Activated CD4-positive, alpha-beta T cell treated with anti-CD3 and anti-CD28 coated beads, Interleukin-2, amount 10 ng/mL, durations not matched to agents 7 days and 5 days (primary cell): ENCODE data around the gene PSG4. TPM values are rescaled to one million over a fixed set of nuclear protein-coding genes. Genes with fewer than 3 reads are reported as not detected.
"Not testable (repeated sequence)": the region's sequence is repeated elsewhere in the genome, so short reads cannot be mapped to it uniquely, and the experiment has no call there.

Source experiments
- CTCF ChIA-PET: fragments of 350-600 bp; sonication (Branson Sonifier 250); formaldehyde crosslinking; loops from one replicate; lab custom pipeline; 2021; ENCODE audit warnings: antibody characterized with exemption; lab: Charles Lee
- POLR2A ChIA-PET: fragments of 350-600 bp; sonication (Branson Sonifier 250); formaldehyde crosslinking; loops from one replicate; lab custom pipeline; 2021; ENCODE audit warnings: antibody characterized with exemption; lab: Charles Lee
- DNase-seq: peaks from one replicate; pipeline ENCODE4 v3.0.0-alpha.2; 2020
- H3K27ac Mint-ChIP-seq: one replicate; pipeline ENCODE4 v1.8.0; 2021; ENCODE audit warnings: mild to moderate bottlenecking, moderate library complexity, mixed read lengths
- H3K27me3 Mint-ChIP-seq: one replicate; pipeline ENCODE4 v1.8.0; 2021; ENCODE audit warnings: mixed read lengths
- H3K36me3 Mint-ChIP-seq: one replicate; pipeline ENCODE4 v1.8.0; 2021; ENCODE audit warnings: low read depth, mixed read lengths
- H3K4me1 Mint-ChIP-seq: one replicate; pipeline ENCODE4 v1.8.0; 2021; ENCODE audit warnings: mixed read lengths
- H3K4me3 Mint-ChIP-seq: one replicate; pipeline ENCODE4 v1.8.0; 2021; ENCODE audit warnings: mild to moderate bottlenecking, moderate library complexity, mixed read lengths
- H3K9me3 Mint-ChIP-seq: one replicate; pipeline ENCODE4 v1.8.0; 2021; ENCODE audit warnings: mixed read lengths
- total RNA-seq, 2 experiments: library from RNA; stranded (reverse); gene quantifications; one replicate each; pipeline ENCODE4 v1.2.3, GENCODE V29; 2021

Gene PSG4
- total RNA-seq, 2 experiments from 2014 or later, result not detected

DNA sequence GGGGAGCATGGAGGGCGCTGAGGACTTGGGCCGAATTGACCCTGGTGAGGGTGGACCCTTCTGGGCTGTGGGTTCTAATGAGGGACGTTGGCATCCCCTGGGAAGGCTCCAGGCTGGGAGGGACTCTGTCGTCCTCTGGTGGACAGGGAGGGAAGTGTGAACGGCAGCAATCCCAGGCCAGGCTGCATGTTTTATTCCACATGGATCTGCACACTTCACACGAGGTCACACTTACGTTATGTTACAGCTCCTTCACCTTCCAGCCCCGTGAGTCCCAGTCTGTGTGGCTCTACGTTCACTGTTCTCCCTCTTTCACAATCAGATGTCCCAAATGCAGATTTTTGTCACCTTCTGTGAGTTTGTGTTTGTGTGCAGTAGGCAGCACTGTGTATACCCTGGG lies 17.3 kb downstream of the PSG4 start:
- H3K4me3 Mint-ChIP-seq, POLR2A ChIA-PET, CTCF ChIA-PET, H3K36me3 Mint-ChIP-seq, H3K27ac Mint-ChIP-seq, DNase-seq, H3K27me3 Mint-ChIP-seq, H3K4me1 Mint-ChIP-seq, H3K9me3 Mint-ChIP-seq: not testable (repeated sequence)

DNA sequence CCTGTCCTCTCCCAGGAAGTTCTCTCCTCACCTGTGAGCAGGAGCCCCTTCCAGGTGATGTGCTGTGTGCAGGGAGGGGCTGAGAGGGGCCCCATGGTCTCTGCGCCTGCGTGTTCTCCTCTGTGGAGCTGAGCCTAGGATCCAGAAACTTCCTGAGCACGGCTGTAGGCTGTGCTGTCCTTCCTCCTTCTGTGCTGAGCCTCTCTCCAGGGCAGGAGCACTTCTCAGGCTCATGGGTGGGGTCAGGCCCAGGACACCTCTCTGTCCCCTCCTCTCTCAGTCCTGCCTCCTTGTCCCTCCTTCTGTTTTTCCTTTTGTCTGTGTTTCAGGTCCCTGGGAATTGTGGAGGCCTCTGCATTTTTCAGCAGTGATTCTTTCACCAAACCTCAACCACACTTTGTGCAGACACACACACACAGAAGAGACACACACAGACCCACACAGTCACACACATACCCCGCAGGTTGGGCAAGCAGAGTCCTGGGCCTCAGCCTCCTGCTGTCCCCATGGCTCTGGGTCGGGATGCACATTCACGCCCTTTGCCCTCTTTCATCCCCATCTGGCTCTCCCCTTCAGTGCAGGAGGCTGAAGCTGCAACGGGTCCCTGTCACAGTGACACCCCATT lies 19.0 kb downstream of the PSG4 start, which contains the start of gene PSG5:
Gene PSG5 (minus strand): TSS at position 226 of the 625 bp plus-strand sequence. CDS start 131 bp downstream, at position 95.
- H3K27ac Mint-ChIP-seq, H3K27me3 Mint-ChIP-seq, H3K4me3 Mint-ChIP-seq, H3K9me3 Mint-ChIP-seq, CTCF ChIA-PET, POLR2A ChIA-PET, DNase-seq, H3K4me1 Mint-ChIP-seq, H3K36me3 Mint-ChIP-seq: not testable (repeated sequence)

DNA sequence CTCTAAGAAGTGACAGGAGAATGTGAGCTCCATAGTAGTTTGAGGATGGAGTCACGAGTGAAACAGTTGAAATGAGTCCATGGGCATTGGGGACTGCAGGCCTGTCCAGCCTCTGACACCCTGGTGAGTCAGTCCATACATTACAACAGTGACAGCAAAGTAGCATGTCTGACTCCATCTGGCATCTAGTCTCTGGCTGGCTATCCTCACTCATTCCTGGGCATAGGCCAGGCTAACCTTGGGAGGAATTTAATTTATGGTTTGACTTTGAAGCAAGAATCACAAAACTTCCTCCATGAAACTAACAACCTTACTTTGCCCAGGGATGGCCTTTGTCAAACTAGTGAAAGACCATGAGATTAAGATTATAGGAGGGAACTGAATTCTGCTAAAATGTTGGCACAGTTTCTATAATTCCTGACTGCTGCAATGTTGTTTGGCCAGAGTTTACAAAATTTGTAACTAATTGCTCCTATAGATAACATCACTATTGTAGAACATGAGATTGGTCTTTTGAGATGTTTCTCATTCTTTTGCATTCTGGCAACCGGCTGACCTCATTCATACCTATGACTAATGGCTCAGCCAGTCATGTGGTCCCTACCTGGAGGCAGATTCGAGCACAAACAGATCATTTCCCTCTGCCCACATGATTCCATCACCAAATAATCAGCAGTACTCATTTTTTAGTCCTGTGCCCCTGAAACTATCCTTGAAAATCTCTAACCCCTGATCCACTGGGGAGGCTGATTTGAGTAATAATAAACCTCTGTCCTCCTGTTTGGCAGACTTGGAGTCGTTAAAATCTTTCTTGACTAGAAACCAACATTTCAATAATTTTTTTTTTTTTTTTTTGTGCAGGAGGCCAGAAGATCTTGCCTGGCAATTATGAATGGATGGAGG lies 23.3 kb downstream of the PSG4 start:
- H3K27me3 Mint-ChIP-seq, CTCF ChIA-PET, H3K36me3 Mint-ChIP-seq, H3K4me3 Mint-ChIP-seq, H3K4me1 Mint-ChIP-seq, H3K9me3 Mint-ChIP-seq, H3K27ac Mint-ChIP-seq, POLR2A ChIA-PET, DNase-seq: not testable (repeated sequence)

DNA sequence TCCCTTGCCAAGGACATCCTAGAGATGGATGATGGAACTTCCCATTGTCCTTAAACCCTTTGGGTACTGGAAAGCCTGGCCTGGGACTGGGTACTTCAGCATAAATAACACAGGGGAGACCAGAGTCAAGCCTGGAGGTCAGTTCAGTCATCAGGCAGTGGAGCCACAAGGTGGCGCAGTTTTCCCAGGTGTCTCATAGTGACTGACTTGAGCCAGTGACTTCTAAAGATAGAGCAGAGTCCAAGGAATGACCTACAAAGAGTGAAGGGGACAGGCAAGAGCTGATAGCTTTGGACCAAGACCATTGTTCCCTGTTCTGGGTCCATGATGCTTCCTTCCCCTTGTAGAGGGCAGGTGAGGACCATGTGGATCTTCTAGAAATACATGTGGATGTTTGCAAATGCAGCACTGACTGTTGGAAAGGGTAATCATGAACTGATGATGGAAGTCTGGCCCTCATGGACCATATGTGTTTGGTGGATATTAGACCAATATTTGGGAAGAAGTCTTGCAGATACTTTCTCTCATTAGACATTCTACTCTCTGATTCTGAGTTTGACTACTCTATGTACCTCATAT lies 25.8 kb downstream of the PSG4 start:
- CTCF ChIA-PET, H3K9me3 Mint-ChIP-seq, DNase-seq, H3K27ac Mint-ChIP-seq, POLR2A ChIA-PET, H3K36me3 Mint-ChIP-seq, H3K4me1 Mint-ChIP-seq, H3K27me3 Mint-ChIP-seq, H3K4me3 Mint-ChIP-seq: not testable (repeated sequence)

DNA sequence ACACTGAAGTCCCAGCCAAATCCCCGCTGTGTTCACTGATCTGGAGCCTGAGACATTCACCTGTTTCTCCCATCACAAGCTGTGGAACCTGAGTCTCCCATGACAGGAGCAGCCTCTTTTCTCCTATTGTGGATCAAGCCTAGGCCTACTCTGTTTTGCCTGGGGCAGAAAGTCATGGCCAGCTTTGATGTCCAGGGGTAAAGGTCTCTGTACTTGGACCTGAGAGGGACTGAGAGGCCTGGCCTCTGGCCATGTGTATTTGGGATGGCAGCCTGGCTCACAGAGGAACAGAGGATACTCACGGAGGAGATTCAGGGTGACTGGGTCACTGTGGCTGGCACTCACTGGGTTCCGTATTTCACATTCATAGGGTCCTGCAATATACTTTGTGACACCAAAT lies 26.9 kb downstream of the PSG4 start:
- H3K9me3 Mint-ChIP-seq, POLR2A ChIA-PET, H3K27ac Mint-ChIP-seq, CTCF ChIA-PET, H3K27me3 Mint-ChIP-seq, H3K4me1 Mint-ChIP-seq, H3K4me3 Mint-ChIP-seq, DNase-seq, H3K36me3 Mint-ChIP-seq: not testable (repeated sequence)

DNA sequence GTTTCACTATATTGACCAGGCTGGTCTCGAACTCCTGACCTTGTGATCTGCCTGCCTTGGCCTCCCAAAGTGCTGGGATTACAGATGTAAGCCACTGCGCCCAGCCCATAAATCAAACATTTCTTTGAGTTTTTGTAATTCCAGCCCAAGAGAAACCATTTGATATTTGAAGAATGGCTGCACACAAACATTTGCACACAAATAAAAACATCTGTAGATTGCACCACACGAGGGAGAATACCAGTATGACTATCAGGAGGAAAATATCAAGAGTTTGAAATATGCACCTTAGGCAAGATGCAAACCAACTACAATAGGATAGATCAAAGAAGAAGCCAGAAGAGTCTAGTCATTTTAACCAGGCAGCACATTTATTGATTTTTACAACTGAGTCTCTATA lies 39.5 kb downstream of the PSG4 start:
- H3K4me1 Mint-ChIP-seq, DNase-seq, H3K27me3 Mint-ChIP-seq, H3K9me3 Mint-ChIP-seq, CTCF ChIA-PET, H3K36me3 Mint-ChIP-seq, H3K4me3 Mint-ChIP-seq, H3K27ac Mint-ChIP-seq, POLR2A ChIA-PET: not testable (repeated sequence)

DNA sequence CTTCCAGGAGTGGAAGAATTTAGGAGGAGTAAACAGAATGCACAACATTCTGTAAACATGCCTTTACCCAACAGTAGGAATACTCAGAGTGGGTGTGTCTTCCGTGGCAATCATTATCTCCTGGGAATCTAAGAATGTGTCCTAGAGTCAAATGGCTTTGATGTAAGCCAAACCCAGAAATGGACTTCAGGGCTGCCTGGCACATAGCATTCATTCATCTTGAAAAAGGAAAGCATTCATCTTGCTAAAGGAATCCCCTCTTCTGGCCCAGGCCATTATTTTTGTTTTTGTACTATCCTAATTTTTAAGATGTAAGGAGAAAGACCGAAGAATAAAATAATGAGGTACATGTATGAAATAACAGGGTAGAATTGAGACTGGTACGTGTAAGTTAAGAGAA lies 42.3 kb downstream of the PSG4 start:
- H3K4me1 Mint-ChIP-seq, H3K9me3 Mint-ChIP-seq, DNase-seq, H3K4me3 Mint-ChIP-seq, H3K27ac Mint-ChIP-seq, POLR2A ChIA-PET, H3K27me3 Mint-ChIP-seq, H3K36me3 Mint-ChIP-seq, CTCF ChIA-PET: not testable (repeated sequence)

DNA sequence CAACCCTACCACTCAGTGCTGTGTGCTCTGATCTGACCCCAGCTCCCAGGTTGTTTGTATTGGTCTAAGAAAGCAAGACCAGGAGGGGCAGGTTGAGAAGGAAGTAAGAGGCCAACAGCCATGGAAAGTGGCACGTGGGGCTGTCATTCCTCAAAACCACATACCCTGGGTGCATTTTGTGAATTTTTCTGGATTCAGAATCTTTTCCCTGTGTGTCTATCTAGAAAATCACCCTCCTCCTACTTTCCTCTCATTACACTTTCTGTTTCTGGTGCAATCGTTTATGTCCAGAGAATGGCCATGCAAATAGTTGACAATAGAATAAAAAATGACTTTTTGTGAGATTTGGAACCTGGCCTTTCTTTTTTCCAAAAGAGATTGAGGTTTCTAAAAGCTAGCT lies 43.2 kb downstream of the PSG4 start:
- DNase-seq, H3K27ac Mint-ChIP-seq, H3K9me3 Mint-ChIP-seq, CTCF ChIA-PET, H3K4me1 Mint-ChIP-seq, POLR2A ChIA-PET, H3K4me3 Mint-ChIP-seq, H3K27me3 Mint-ChIP-seq, H3K36me3 Mint-ChIP-seq: not testable (repeated sequence)

DNA sequence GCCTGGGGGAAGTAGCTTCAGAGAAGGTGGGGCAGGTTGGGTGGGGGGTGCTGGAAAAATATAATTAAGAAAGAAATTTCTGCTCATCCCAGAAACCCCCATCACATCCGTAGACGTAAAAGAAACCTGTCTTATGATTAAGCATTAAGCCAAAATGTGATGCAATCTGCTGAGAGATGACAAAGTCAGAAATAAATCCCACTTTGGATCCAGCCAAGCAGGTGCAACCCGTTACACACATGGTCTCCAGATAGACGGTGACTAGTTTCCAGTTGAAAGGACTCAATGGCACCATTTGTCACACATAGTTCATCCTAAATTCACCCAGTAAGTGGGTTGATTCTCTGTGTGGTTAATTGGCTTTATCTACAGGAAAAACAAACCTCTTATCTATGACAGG lies 53.2 kb downstream of the PSG4 start:
- no peaks in the 10 kb centered on the region for H3K36me3 Mint-ChIP-seq
- CTCF ChIA-PET, result no interaction called here

DNA sequence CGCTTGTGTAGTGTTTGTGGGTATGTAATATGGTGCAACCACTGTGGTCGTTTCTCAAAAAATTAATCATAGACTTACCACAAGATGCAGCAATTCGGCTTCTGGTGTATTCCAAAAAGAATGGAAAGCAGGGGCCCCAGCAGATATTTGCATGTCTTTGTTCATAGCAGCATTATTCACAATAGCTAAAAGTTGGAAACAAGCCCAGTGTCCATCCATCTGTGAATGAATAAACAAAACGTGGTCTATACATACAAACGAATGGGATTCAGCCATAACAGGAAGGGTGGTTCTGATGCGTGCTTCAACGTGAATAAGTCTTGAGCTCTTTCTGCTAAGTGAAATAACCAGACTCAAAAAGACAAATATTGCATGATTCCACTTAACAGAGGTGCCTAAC lies 55.6 kb downstream of the PSG4 start:
- CTCF ChIA-PET, H3K4me1 Mint-ChIP-seq, POLR2A ChIA-PET, DNase-seq, H3K36me3 Mint-ChIP-seq, H3K27me3 Mint-ChIP-seq, H3K27ac Mint-ChIP-seq, H3K9me3 Mint-ChIP-seq, H3K4me3 Mint-ChIP-seq: not testable (repeated sequence)

More for the DNA sequence above, 53.2 kb downstream of the PSG4 start:
- H3K9me3 Mint-ChIP-seq, result no peaks in the 10 kb centered on the region
- DNase-seq, result no peak
- no peaks in the 10 kb centered on the region for H3K27me3 Mint-ChIP-seq
- no peak overlapping the region for H3K4me3 Mint-ChIP-seq
- H3K27ac Mint-ChIP-seq, result no peak overlapping the region
- POLR2A ChIA-PET, result no interaction called here
- no peaks in the 10 kb centered on the region for H3K4me1 Mint-ChIP-seq

DNA sequence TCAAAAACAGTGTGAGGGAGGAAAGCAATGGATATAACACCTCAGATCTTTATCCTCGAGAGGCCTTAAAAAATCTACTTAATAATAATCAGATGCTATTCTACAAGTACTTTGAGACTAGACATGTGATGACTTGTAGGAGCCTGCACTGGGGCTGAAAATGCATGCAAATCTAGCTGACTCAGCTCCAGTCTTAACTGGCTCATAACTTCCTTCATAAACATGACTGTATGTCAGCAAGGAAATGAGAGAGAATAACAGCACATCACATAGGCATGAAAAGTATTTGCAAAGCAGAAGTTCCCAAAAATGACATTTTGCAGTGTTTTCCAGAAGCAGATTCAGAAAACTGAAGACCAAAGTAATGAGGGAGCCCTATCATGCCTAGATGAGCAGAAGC lies 57.2 kb downstream of the PSG4 start:
- H3K4me3 Mint-ChIP-seq, result no peak overlapping the region
- H3K4me1 Mint-ChIP-seq, result no peaks in the 10 kb centered on the region
- no peak overlapping the region for H3K27ac Mint-ChIP-seq
- POLR2A ChIA-PET, result no interaction called here
- no peaks in the 10 kb centered on the region for H3K36me3 Mint-ChIP-seq
- no peak for DNase-seq
- H3K9me3 Mint-ChIP-seq, result peaks cover 3% of the 10 kb centered on the region
- H3K27me3 Mint-ChIP-seq, result no peaks in the 10 kb centered on the region
- CTCF ChIA-PET, result no interaction called here
